DOHH2 (cell line): ENCODE measurements around the gene VSIG2.

Experiments used
- CTCF ChIP-seq: fragments of 200-600 bp; sonication (generic); IDR thresholded peaks from one replicate; pipeline ENCODE4 v1.5.1; 2014; ENCODE audit warnings: antibody characterized with exemption, mild to moderate bottlenecking, low read depth, low read length; ENCODE audit not compliant: poor library complexity, severe bottlenecking
- EZH2phosphoT487 ChIP-seq: fragments of 200-600 bp; sonication (generic); IDR thresholded peaks from 2 replicates; pipeline ENCODE4 v1.6.1; 2017; ENCODE audit warnings: borderline replicate concordance, mild to moderate bottlenecking, antibody characterized with exemption, low read length, moderate library complexity, mixed read lengths

- TF ChIP-seq CTCF: no peak
- TF ChIP-seq EZH2phosphoT487: no peak
Measured at GRCh38 chr11:124748481-124749343, 3.3 kb downstream of the VSIG2 start.
